K562 (cell line): Measurements from ENCODE around the gene TMSB4X. TPM values are rescaled to one million over a fixed set of nuclear protein-coding genes. Genes with fewer than 3 reads are reported as not detected.

Experiments used
- ATF4 ChIP-seq: fragments of 450-650 bp; formaldehyde crosslinking; IDR thresholded peaks from 2 replicates; pipeline ENCODE4 v1.4.0; 2022; ENCODE audit warnings: mild to moderate bottlenecking, moderate library complexity
- BRF1 ChIP-seq: IDR thresholded peaks from 3 replicates; pipeline ENCODE4 v1.6.1; 2011; ENCODE audit warnings: borderline replicate concordance, mild to moderate bottlenecking; ENCODE audit not compliant: insufficient read length; ENCODE audit errors: extremely low read depth
- CBX3 ChIP-seq, 2 experiments: IDR thresholded peaks; 1 replicate in 1 of 2; 2 replicates in 1 of 2; pipeline ENCODE4 v1.6.1; 2012; ENCODE audit warnings: inconsistent platforms in 2 of 2, low read length in 2 of 2, borderline replicate concordance in 1 of 2, control low read depth in 1 of 2
- GTF2E2 ChIP-seq: fragments of 200-800 bp; sonication (Bioruptor generic); IDR thresholded peaks from 2 replicates; pipeline ENCODE4 v1.6.1; 2016; ENCODE audit warnings: missing genetic modification characterization, missing compliant biosample characterization
- HDAC6 ChIP-seq: IDR thresholded peaks from 2 replicates; pipeline ENCODE4 v1.6.1; 2012; ENCODE audit warnings: low read depth, mild to moderate bottlenecking, control low read depth, inconsistent platforms, low read length, moderate library complexity
- KAT2B ChIP-seq: IDR thresholded peaks from one replicate; pipeline ENCODE4 v1.6.1; 2012; ENCODE audit warnings: low read depth, mild to moderate bottlenecking, control low read depth, inconsistent platforms, low read length, moderate library complexity
- MGA ChIP-seq: fragments of 450-650 bp; IDR thresholded peaks from 2 replicates; pipeline ENCODE4 v1.6.1; 2016; ENCODE audit warnings: mild to moderate bottlenecking, moderate library complexity
- ZKSCAN3 ChIP-seq: fragments of 250-450 bp; sonication (Bioruptor Pico); IDR thresholded peaks from 2 replicates; pipeline ENCODE4 v1.4.0; 2020
- ZNF282 ChIP-seq: sonication (generic); formaldehyde crosslinking; IDR thresholded peaks from 2 replicates; pipeline ENCODE4 v1.8.1; 2023; ENCODE audit warnings: missing genetic modification reagents
- polyA plus RNA-seq, 8 experiments: library from polyadenylated mRNA; depleted of rRNA in 4 of 8; stranded (reverse) in 5 of 8; unstranded in 3 of 8; fragments of >200 nt; fragmentation: Nextera tagmentation in 2 of 8; fragmentation: Illumina TruSeq in 1 of 8; extraction: Ambion mirVana in 2 of 8; extraction: Trizol in 1 of 8; gene quantifications; 2 replicates each; pipeline versions ENCODE4 v1.2.1 to v1.2.3, GENCODE V29; 2011 to 2014; ENCODE audit warnings: inconsistent platforms in 1 of 8, missing spikeins in 1 of 8
- total RNA-seq, 7 experiments: library from RNA; depleted of rRNA in 6 of 7; stranded (reverse); fragments of >200 nt in 6 of 7; fragmentation: Illumina TruSeq in 2 of 7; extraction: Trizol in 2 of 7; gene quantifications; 2 replicates each; pipeline versions ENCODE4 v1.2.1 to v1.2.3, GENCODE V29; 2011 to 2021; ENCODE audit warnings: low replicate concordance in 1 of 7
- TF ChIP-seq, protein P1 (sequence below): fragments of 450-650 bp; IDR thresholded peaks from 2 replicates; pipeline ENCODE4 v1.6.1; 2018; ENCODE audit warnings: mild to moderate bottlenecking, low read depth; ENCODE audit not compliant: partially characterized antibody
- TF ChIP-seq, protein P2 (sequence below), 3 experiments: IDR thresholded peaks in 2 of 3; conservative IDR thresholded peaks in 1 of 3; 2 replicates each; pipeline ENCODE4 v1.5.1; 2011 to 2012; ENCODE audit warnings: low read length in 3 of 3, mild to moderate bottlenecking in 3 of 3, control low read depth in 2 of 3, improper control_type of control experiment in 1 of 3, inconsistent platforms in 1 of 3, low read depth in 1 of 3, mixed read lengths in 1 of 3, moderate library complexity in 1 of 3; ENCODE audit not compliant: insufficient read depth in 2 of 3

Gene TMSB4X
- total and polyA plus RNA-seq, 9 of the 15 experiments (the other 6 are each of a cell fraction or from before 2014, with no cell fraction given): 1,035 to 2,035 (median 1,529) TPM

- TF ChIP-seq MGA (peak; percentile 83), HDAC6 (no peak), BRF1 (no peak), ZKSCAN3 (CRISPR knock-in tag) (no peak), ZNF282 (CRISPR knock-in tag) (no peak), GTF2E2 (tag) (no peak), KAT2B (no peak), CBX3 (IDR thresholded peaks at IDR 0.05; ENCODE audit: borderline replicate concordance in 1 of 2, low read length in 2 of 2) (no peak; a peak in 1 of 3 replicates), ATF4 (no peak)
- TF ChIP-seq, protein P1, sequence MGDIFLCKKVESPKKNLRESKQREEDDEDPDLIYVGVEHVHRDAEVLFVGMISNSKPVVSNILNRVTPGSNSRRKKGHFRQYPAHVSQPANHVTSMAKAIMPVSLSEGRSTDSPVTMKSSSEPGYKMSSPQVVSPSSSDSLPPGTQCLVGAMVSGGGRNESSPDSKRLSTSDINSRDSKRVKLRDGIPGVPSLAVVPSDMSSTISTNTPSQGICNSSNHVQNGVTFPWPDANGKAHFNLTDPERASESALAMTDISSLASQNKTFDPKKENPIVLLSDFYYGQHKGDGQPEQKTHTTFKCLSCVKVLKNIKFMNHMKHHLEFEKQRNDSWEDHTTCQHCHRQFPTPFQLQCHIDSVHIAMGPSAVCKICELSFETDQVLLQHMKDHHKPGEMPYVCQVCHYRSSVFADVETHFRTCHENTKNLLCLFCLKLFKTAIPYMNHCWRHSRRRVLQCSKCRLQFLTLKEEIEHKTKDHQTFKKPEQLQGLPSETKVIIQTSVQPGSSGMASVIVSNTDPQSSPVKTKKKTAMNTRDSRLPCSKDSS: no peak
- TF ChIP-seq, protein P2, sequence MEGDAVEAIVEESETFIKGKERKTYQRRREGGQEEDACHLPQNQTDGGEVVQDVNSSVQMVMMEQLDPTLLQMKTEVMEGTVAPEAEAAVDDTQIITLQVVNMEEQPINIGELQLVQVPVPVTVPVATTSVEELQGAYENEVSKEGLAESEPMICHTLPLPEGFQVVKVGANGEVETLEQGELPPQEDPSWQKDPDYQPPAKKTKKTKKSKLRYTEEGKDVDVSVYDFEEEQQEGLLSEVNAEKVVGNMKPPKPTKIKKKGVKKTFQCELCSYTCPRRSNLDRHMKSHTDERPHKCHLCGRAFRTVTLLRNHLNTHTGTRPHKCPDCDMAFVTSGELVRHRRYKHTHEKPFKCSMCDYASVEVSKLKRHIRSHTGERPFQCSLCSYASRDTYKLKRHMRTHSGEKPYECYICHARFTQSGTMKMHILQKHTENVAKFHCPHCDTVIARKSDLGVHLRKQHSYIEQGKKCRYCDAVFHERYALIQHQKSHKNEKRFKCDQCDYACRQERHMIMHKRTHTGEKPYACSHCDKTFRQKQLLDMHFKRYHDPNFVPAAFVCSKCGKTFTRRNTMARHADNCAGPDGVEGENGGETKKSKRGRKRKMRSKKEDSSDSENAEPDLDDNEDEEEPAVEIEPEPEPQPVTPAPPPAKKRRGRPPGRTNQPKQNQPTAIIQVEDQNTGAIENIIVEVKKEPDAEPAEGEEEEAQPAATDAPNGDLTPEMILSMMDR (IDR thresholded peaks at IDR 0.05 in 2 of 3, conservative IDR thresholded peaks at IDR 0.05 in 1 of 3; ENCODE audit: insufficient read depth in 2 of 3, low read depth in 1 of 3, low read length in 3 of 3): no peak
Measured at GRCh38 chrX:12962041-12962504, 12.8 kb upstream of the TMSB4X start (continued).
